Measurements from ENCODE around the gene SCRT2.

SCRT2 gene

GRCh38 chr20:706366-706885, 30.8 kb upstream of the SCRT2 start:
- Histone ChIP-seq H3K4me1 (ENCODE audit: low read depth, poor library complexity, severe bottlenecking) (no peaks in the 10 kb centered on the region), H3K9ac (no peak overlapping the region), H3K4me3 (IDR thresholded peaks at IDR 0.05; ENCODE audit: insufficient read depth, low read depth, low read length) (no peak overlapping the region), H3K36me3 (ENCODE audit: insufficient read depth) (no peaks in the 10 kb centered on the region), H3K27ac (no peak overlapping the region), H3K27me3 (ENCODE audit: insufficient read depth, low read depth) (no peaks in the 10 kb centered on the region), H3K79me2 (ENCODE audit: insufficient read depth, low read depth) (no peaks in the 10 kb centered on the region), H2AFZ (ENCODE audit: low read depth) (no peak overlapping the region), H3K4me2 (no peak overlapping the region), H4K20me1 (ENCODE audit: insufficient read depth) (no peaks in the 10 kb centered on the region)
- no peak for TF ChIP-seq CTCF (conservative IDR thresholded peaks at IDR 0.05; ENCODE audit: low read depth, low read length)

DNA sequence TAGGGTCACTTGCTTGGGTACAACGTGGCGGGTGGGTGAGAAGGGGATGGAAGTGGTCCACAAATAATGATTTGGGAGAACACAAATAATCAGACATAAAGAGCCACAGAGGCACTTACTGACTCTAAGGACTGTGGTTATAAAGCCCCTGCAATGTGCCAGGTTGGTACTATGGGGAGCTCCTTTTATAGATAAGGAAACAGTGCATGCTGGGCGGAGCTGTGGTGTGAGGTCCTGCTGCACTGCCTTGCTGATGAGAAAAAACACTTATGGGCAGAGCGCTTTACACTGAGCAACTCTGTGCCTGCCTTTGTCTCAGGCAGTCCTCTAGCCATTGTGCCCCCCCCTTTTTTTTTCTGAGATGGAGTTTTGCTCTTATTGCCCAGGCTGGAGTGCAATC, 29.1 kb upstream of the SCRT2 start:
- no peaks in the 10 kb centered on the region for H3K4me1 ChIP-seq (ENCODE audit: low read depth, poor library complexity, severe bottlenecking)
- no peaks in the 10 kb centered on the region for H3K79me2 ChIP-seq (ENCODE audit: insufficient read depth, low read depth)
- no peak overlapping the region for H3K4me3 ChIP-seq (IDR thresholded peaks at IDR 0.05; ENCODE audit: insufficient read depth, low read depth, low read length)
- H2AFZ ChIP-seq (ENCODE audit: low read depth), result no peak overlapping the region
- H3K9ac ChIP-seq, result no peak overlapping the region
- H3K36me3 ChIP-seq (ENCODE audit: insufficient read depth), result no peaks in the 10 kb centered on the region
- H3K27me3 ChIP-seq (ENCODE audit: insufficient read depth, low read depth), result no peaks in the 10 kb centered on the region
- no peak for TF ChIP-seq CTCF (conservative IDR thresholded peaks at IDR 0.05; ENCODE audit: low read depth, low read length)
- no peak overlapping the region for H3K27ac ChIP-seq
- no peaks in the 10 kb centered on the region for H4K20me1 ChIP-seq (ENCODE audit: insufficient read depth)
- H3K4me2 ChIP-seq, result no peak overlapping the region

DNA sequence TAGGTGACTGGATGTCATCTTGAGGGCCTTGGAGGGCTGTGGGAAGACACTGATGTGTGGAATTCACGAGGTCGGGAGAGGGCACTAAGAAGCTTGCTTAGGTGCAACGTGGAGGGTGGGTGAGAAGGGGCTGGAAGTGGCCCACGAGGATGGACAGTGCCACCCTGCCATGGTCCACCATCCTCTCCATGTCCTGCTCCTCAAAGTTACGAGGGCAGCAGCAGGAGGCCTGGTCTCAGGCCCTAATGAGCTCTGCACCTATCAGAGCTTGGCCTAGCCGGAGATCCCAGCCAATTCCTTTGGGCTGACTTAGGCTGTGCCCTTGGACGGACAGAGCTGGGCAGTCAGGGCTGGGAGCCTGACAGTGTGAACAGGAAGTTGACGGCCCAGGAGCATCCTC, 27.8 kb upstream of the SCRT2 start:
- H3K4me2 ChIP-seq, result no peak overlapping the region
- no peak for TF ChIP-seq CTCF (conservative IDR thresholded peaks at IDR 0.05; ENCODE audit: low read depth, low read length)
- no peak overlapping the region for H3K4me3 ChIP-seq (IDR thresholded peaks at IDR 0.05; ENCODE audit: insufficient read depth, low read depth, low read length)
- no peaks in the 10 kb centered on the region for H4K20me1 ChIP-seq (ENCODE audit: insufficient read depth)
- no peaks in the 10 kb centered on the region for H3K36me3 ChIP-seq (ENCODE audit: insufficient read depth)
- H2AFZ ChIP-seq (ENCODE audit: low read depth), result no peak overlapping the region
- no peaks in the 10 kb centered on the region for H3K79me2 ChIP-seq (ENCODE audit: insufficient read depth, low read depth)
- no peaks in the 10 kb centered on the region for H3K4me1 ChIP-seq (ENCODE audit: low read depth, poor library complexity, severe bottlenecking)
- H3K9ac ChIP-seq, result no peak overlapping the region
- no peaks in the 10 kb centered on the region for H3K27me3 ChIP-seq (ENCODE audit: insufficient read depth, low read depth)
- H3K27ac ChIP-seq, result no peak overlapping the region

DNA sequence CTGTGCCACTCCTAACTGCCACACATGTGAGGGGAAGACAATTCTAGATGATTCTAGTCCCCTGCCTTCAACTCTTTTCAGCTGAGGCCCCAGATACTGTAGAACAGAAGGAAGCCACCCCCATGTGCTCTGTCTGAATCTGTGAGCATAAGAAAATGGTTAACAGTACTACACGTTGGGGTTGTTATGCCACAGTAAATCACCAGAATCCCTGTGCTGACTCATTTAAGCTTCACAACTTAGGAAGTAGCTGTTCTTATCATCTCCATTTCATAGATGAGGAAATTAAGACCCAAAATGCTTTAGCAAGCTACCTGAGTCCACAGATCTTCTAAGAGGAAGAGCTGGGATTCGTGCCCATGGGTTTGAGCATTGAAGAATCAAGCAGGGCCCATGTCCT, 27.4 kb upstream of the SCRT2 start:
- Histone ChIP-seq H3K9ac (no peak overlapping the region), H3K79me2 (ENCODE audit: insufficient read depth, low read depth) (no peaks in the 10 kb centered on the region), H3K4me3 (IDR thresholded peaks at IDR 0.05; ENCODE audit: insufficient read depth, low read depth, low read length) (no peak overlapping the region)

More for the DNA sequence above, 27.4 kb upstream of the SCRT2 start:
- Histone ChIP-seq H3K4me1 (ENCODE audit: low read depth, poor library complexity, severe bottlenecking) (no peaks in the 10 kb centered on the region), H3K36me3 (ENCODE audit: insufficient read depth) (no peaks in the 10 kb centered on the region), H4K20me1 (ENCODE audit: insufficient read depth) (no peaks in the 10 kb centered on the region), H3K27ac (no peak overlapping the region), H2AFZ (ENCODE audit: low read depth) (no peak overlapping the region), H3K4me2 (no peak overlapping the region), H3K27me3 (ENCODE audit: insufficient read depth, low read depth) (no peaks in the 10 kb centered on the region)
- no peak for TF ChIP-seq CTCF (conservative IDR thresholded peaks at IDR 0.05; ENCODE audit: low read depth, low read length)

Data from KMS-11 (cell line).